SH-SY5Y (cell line): ENCODE data around the gene RPS6KA4.

Source experiments
- GATA2 ChIP-seq: IDR thresholded peaks from 2 replicates; pipeline ENCODE4 v1.6.1; 2011; ENCODE audit warnings: mild to moderate bottlenecking, low read depth, low read length
- GATA3 ChIP-seq: IDR thresholded peaks from 2 replicates; pipeline ENCODE4 v1.6.1; 2011; ENCODE audit warnings: low read depth, mild to moderate bottlenecking, low read length, moderate library complexity

- TF ChIP-seq GATA2: no peak
- no peak for TF ChIP-seq GATA3
Observed at GRCh38 chr11:64317961-64318765, 40.8 kb upstream of the RPS6KA4 start, which contains the start of gene PRDX5.
